PC-3 (cell line): Measurements from ENCODE around the gene PTPRE.

Experiments
- EZH2phosphoT487 ChIP-seq: fragments of 300-600 bp; sonication (generic); IDR thresholded peaks from 2 replicates; pipeline ENCODE4 v1.6.1; 2018; ENCODE audit warnings: mild to moderate bottlenecking, antibody characterized with exemption, low read length, borderline replicate concordance
- TF ChIP-seq, protein P1 (sequence below): fragments of 300-600 bp; sonication (generic); conservative IDR thresholded peaks from 2 replicates; pipeline ENCODE4 v1.5.1; 2017; ENCODE audit warnings: antibody characterized with exemption, low read depth, mild to moderate bottlenecking, low read length

DNA sequence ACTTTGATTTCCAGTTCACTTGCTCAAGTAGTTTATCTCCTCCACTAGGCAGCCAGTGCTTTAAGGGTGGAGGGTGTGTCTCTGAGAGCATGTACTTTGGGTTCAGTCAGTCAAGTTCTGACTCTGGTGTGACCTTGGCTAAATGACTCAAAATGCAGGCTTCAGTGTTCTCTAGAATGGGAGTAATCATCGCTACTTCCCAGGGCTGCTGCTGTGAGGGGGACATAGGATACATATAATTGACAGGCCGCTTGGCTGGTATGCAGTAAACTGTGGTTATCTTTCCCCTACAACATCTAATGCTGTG lies 3.5 kb downstream of the PTPRE start:
- TF ChIP-seq, protein P1, sequence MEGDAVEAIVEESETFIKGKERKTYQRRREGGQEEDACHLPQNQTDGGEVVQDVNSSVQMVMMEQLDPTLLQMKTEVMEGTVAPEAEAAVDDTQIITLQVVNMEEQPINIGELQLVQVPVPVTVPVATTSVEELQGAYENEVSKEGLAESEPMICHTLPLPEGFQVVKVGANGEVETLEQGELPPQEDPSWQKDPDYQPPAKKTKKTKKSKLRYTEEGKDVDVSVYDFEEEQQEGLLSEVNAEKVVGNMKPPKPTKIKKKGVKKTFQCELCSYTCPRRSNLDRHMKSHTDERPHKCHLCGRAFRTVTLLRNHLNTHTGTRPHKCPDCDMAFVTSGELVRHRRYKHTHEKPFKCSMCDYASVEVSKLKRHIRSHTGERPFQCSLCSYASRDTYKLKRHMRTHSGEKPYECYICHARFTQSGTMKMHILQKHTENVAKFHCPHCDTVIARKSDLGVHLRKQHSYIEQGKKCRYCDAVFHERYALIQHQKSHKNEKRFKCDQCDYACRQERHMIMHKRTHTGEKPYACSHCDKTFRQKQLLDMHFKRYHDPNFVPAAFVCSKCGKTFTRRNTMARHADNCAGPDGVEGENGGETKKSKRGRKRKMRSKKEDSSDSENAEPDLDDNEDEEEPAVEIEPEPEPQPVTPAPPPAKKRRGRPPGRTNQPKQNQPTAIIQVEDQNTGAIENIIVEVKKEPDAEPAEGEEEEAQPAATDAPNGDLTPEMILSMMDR = no peak
- no peak for TF ChIP-seq EZH2phosphoT487
